HCT116 (cell line): ENCODE results near the gene CAMSAP3.

ENCODE experiments used
- CEBPB ChIP-seq: IDR thresholded peaks from 2 replicates; pipeline ENCODE4 v1.6.1; 2012; ENCODE audit warnings: low read depth
- EZH2 ChIP-seq: fragments of 200-600 bp; sonication (generic); IDR thresholded peaks from 2 replicates; pipeline ENCODE4 v1.6.1; 2017; ENCODE audit warnings: antibody characterized with exemption, mixed run types
- EZH2phosphoT487 ChIP-seq: fragments of 200-600 bp; IDR thresholded peaks from 2 replicates; pipeline ENCODE4 v1.6.1; 2018; ENCODE audit warnings: antibody characterized with exemption, borderline replicate concordance
- JUND ChIP-seq: IDR thresholded peaks from 2 replicates; pipeline ENCODE4 v1.6.1; 2012
- POLR2A ChIP-seq: IDR thresholded peaks from 2 replicates; pipeline ENCODE4 v1.7.0; 2011; ENCODE audit warnings: borderline replicate concordance; ENCODE audit not compliant: insufficient read depth, insufficient read length; ENCODE audit errors: extremely low read depth
- TF ChIP-seq, protein P1 (sequence below), 3 experiments: fragments of 200-600 bp in 1 of 3; sonication (generic) in 1 of 3; IDR thresholded peaks in 2 of 3; conservative IDR thresholded peaks in 1 of 3; 2 replicates each; pipeline ENCODE4 v1.5.1; 2012 to 2017; ENCODE audit warnings: low read depth in 2 of 3, low read length in 2 of 3, antibody characterized with exemption in 1 of 3, borderline replicate concordance in 1 of 3, control low read depth in 1 of 3, mild to moderate bottlenecking in 1 of 3, mixed read lengths in 1 of 3, mixed run types in 1 of 3, moderate library complexity in 1 of 3; ENCODE audit not compliant: insufficient read depth in 1 of 3
- TF ChIP-seq, protein P2 (sequence below): IDR thresholded peaks from 2 replicates; pipeline ENCODE4 v1.6.1; 2012
- TF ChIP-seq, protein P3 (sequence below): IDR thresholded peaks from 2 replicates; pipeline ENCODE4 v1.6.1; 2012

DNA sequence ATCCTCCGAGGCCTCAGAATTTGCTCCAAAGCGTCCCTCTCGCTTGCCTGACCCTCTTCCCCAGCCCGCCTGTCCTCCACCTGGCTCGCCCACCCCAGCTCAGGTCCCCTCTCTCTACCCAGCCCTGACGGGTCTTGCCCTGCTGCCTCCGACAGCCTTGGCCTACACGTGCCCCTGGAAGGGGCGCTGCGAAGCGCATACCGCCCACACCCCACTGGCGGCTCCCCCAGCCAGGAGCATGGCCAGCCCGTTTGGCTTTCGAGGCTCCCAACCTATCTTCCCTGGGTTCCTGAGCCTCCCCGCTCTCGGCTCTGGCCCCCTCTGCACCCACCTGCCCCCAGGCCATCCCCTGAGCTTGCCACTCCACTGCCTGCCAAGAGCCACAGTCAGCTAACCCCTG, 29.1 kb downstream of the CAMSAP3 start:
- TF ChIP-seq, protein P1, sequence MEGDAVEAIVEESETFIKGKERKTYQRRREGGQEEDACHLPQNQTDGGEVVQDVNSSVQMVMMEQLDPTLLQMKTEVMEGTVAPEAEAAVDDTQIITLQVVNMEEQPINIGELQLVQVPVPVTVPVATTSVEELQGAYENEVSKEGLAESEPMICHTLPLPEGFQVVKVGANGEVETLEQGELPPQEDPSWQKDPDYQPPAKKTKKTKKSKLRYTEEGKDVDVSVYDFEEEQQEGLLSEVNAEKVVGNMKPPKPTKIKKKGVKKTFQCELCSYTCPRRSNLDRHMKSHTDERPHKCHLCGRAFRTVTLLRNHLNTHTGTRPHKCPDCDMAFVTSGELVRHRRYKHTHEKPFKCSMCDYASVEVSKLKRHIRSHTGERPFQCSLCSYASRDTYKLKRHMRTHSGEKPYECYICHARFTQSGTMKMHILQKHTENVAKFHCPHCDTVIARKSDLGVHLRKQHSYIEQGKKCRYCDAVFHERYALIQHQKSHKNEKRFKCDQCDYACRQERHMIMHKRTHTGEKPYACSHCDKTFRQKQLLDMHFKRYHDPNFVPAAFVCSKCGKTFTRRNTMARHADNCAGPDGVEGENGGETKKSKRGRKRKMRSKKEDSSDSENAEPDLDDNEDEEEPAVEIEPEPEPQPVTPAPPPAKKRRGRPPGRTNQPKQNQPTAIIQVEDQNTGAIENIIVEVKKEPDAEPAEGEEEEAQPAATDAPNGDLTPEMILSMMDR (IDR thresholded peaks at IDR 0.05 in 2 of 3, conservative IDR thresholded peaks at IDR 0.05 in 1 of 3; ENCODE audit: borderline replicate concordance in 1 of 3, insufficient read depth in 1 of 3, low read depth in 2 of 3, low read length in 2 of 3): no peak
- TF ChIP-seq, protein P2, sequence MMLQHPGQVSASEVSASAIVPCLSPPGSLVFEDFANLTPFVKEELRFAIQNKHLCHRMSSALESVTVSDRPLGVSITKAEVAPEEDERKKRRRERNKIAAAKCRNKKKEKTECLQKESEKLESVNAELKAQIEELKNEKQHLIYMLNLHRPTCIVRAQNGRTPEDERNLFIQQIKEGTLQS: no peak
- TF ChIP-seq EZH2phosphoT487 (no peak), EZH2 (no peak), JUND (no peak), CEBPB (no peak), POLR2A (no peak)
- TF ChIP-seq, protein P3, sequence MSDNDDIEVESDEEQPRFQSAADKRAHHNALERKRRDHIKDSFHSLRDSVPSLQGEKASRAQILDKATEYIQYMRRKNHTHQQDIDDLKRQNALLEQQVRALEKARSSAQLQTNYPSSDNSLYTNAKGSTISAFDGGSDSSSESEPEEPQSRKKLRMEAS: no peak
